HG03354 (cell line): ENCODE measurements around the gene SLC38A3.
"Not testable (repeated sequence)": the region's sequence is repeated elsewhere in the genome, so short reads cannot be mapped to it uniquely, and the experiment has no call there.

Source experiments
- ATAC-seq: cut with Tn5 transposase; IDR thresholded peaks from one replicate; pipeline ENCODE4 v1.9.1; 2021; ENCODE audit warnings: mild to moderate bottlenecking; ENCODE audit not compliant: unreplicated experiment, poor library complexity, severe bottlenecking

SLC38A3 gene

GRCh38 chr3:50261505-50261904 lies 56.4 kb downstream of the SLC38A3 start:
- no peak for ATAC-seq

- not testable (repeated sequence) for ATAC-seq
Measured at GRCh38 chr3:50262200-50262599, 57.1 kb downstream of the SLC38A3 start.

GRCh38 chr3:50262778-50263177 lies 57.7 kb downstream of the SLC38A3 start:
- no peak for ATAC-seq

DNA sequence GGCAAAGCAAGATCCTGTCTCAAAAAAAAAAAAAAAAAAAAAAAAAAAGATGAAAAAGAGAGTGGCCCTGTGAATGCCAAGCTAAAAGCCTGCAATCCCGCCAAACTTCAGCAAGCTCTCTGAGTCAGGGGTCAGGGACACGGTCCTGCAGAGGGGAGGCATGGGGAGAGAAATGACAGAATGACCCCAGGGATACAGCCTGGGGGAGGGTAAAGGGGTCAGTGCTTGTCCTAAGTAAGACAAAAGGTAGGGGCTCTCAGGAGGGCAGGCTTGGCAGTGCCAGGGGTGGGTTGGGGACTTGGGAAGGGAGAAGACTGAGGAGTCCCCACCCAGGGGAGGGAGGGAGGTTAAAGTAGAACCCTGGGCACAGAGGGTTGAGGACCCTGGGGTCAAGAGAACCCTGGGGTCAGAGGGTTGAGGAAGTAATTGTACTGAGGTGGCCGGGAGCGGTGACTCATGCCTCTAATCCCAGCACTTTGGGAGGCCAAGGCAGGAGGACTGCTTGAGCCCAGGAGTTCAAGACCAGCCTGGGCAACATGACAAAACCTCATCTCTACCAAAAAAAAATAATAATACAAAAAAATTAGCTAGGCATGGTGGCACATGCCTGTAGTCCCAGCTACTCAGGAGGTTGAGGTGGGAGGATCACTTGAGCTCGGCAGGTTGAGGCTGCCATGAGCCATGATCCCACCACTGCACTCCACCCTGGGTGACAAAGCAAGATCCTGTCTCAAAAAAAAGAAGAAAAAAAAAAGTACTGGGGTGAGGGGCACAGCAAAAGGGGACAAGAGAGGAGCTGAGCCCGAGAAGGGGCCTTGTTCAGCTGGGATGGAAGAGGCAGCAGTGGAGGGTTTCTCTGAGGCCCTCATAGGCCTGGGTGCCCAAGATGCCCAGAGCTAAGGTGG lies 58.7 kb downstream of the SLC38A3 start:
- ATAC-seq: no peak

GRCh38 chr3:50264383-50264963 lies 59.4 kb downstream of the SLC38A3 start:
- no peak for ATAC-seq

- ATAC-seq: no peak
Measured at GRCh38 chr3:50264964-50265485, 60.0 kb downstream of the SLC38A3 start.

DNA sequence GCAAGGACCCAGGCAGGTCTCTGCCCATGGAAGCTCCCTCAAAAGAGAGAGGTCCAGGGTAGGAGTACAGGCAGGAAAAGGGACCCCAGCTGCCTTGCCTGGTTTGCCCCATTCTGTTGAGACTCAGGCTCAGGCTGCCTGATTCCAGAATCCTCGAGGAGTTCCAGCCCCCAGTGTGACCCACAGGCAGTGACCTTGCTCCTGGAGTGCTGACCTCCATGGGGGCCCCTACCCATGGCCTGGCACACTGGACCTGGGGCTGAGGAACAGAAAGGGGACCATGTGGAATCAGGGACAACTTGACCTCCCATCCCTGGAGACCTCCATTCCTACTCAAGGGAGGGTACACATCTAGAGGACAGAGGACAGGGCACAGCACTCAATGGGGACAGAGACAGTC lies 60.5 kb downstream of the SLC38A3 start:
- no peak for ATAC-seq

- ATAC-seq: no peak
Measured at GRCh38 chr3:50266017-50266416, 60.9 kb downstream of the SLC38A3 start.

GRCh38 chr3:50266836-50267235 lies 61.8 kb downstream of the SLC38A3 start:
- ATAC-seq: no peak

- no peak for ATAC-seq
Measured at GRCh38 chr3:50267280-50267913, 62.3 kb downstream of the SLC38A3 start.

GRCh38 chr3:50268276-50268675 lies 63.2 kb downstream of the SLC38A3 start:
- no peak for ATAC-seq

DNA sequence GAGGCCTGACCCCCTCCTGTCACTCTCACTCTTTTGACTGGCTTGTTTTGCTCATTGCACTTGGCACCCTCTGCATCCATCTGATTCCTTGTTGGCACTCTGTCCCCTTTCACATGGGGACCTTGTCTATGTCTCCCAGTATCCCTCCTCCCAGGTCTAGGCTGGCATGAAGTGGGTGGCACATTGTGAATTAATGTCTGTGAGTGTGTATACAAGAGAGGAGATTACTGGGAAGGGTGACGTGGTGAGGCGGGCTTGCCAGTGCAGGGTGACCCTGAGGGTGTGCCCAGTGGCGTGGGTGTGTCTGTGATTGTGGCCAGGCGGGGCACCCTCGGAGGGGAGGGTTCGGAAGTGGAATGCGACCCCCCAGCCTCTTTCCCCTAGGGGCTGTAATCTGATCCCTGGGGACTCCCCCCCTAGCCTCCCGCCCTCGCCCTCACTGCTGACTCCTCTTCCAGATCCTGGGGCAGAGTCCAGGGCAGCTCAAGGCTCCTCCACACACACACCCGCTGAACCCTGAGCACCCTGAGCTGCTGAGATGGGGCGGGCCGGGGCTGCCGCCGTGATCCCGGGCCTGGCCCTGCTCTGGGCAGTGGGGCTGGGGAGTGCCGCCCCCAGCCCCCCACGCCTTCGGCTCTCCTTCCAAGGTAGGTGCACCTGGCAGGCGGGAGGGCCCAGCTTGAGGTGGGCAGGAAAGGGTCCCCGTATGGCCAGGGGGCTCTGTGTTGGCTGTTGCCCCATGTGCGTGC lies 63.8 kb downstream of the SLC38A3 start, which contains the start of gene SEMA3B:
SEMA3B (plus strand) TSS at position 445 of the 749 bp plus-strand sequence; CDS start at position 539, 94 bp downstream.
- no peak for ATAC-seq

DNA sequence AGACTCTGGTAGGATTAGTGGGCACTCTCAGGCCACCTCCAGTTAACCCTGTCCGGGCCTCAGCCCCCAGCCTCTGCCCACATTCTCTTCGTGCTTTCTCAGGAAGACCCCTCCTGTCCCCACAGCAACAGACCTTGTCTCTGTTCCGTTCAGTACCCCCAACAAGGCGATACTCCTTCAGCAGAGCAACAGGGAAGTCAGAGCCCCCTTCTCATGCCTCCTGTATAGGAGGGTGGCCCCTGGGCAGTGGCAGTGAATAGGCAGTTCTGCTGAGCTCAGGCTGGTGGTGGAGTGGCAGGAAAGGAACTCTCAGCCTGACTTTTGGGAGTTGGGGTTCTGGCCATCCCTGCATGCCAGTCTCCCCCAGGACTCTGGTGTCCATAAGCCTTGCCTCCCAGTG lies 64.4 kb downstream of the SLC38A3 start:
- ATAC-seq: no peak

GRCh38 chr3:50269977-50270413 lies 64.9 kb downstream of the SLC38A3 start:
- ATAC-seq: no peak

DNA sequence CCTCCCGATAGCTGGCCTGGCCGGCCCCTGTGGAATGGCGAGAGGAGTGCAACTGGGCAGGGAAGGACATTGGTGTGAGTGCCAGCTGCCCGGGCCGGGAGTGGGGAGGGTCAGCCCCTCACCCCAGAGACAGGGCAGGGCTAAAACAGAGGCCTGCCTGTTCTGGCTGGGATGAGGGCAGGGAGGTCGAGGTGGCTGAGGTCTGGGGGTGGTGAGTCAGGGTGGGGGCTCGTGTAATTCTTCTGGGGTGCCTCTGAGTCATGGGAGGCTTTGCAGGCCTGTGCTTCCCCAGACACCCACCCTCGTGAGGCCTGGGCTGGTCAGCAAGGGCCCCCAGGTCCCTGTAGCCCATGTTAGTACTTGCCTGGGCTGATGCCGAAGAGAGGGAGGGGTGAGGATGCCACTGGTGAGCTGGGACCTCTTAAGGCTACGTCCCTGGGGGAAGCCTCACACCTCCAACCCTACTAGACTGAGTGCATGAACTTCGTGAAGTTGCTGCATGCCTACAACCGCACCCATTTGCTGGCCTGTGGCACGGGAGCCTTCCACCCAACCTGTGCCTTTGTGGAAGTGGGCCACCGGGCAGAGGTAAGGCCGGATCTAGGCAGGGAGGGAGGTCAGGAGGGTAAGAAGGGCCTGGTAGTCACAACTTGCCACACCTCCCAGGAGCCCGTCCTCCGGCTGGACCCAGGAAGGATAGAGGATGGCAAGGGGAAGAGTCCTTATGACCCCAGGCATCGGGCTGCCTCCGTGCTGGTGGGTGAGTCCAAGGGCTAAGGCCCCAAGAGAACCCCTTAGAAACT lies 65.6 kb downstream of the SLC38A3 start:
- no peak for ATAC-seq
